H1 (cell line): ENCODE results near the gene HHAT. TPM values are rescaled to one million over a fixed set of nuclear protein-coding genes. Genes with fewer than 3 reads are reported as not detected.
A peak's percentile ranks its signal among the peaks of the same experiment; 100 is the strongest.

Experiments
- CTCF ChIA-PET: fragments of 300-600 bp; sonication (Branson Sonifier 250); formaldehyde crosslinking; loops from one replicate; lab custom pipeline; 2021; ENCODE audit not compliant: partially characterized antibody; lab: Charles Lee
- POLR2A ChIA-PET: fragments of 300-600 bp; sonication (Branson Sonifier 250); formaldehyde crosslinking; loops from one replicate; lab custom pipeline; 2021; ENCODE audit warnings: inconsistent platforms; ENCODE audit not compliant: partially characterized antibody; lab: Charles Lee
- DNase-seq, 2 experiments: peaks; one replicate each; pipeline versions ENCODE4 v3.0.0 to v3.0.0-alpha.2; 2010 to 2022; ENCODE audit warnings: low spot score in 2 of 2, low read depth in 1 of 2, mixed read lengths in 1 of 2
- FAIRE-seq: peaks from 2 replicates; lab custom pipeline; 2011; peaks lifted over from hg19 to GRCh38; lab: Jason Lieb, UNC
- H2AFZ ChIP-seq: 2 replicates; pipeline ENCODE4 v1.8.1; 2012; ENCODE audit warnings: low read length, inconsistent platforms
- H2AK5ac ChIP-seq: 2 replicates; pipeline ENCODE4 v1.6.1; 2013; ENCODE audit warnings: low read depth, low read length
- H2BK120ac ChIP-seq: replicated peaks from 2 replicates; pipeline ENCODE3; 2013; ENCODE audit warnings: low read depth, low read length, inconsistent platforms
- H2BK12ac ChIP-seq: 2 replicates; pipeline ENCODE4 v1.6.1; 2013; ENCODE audit warnings: low read depth, low read length
- H2BK15ac ChIP-seq: 2 replicates; pipeline ENCODE4 v1.6.1; 2013; ENCODE audit warnings: low read length
- H2BK20ac ChIP-seq: 2 replicates; pipeline ENCODE4 v1.6.1; 2013; ENCODE audit warnings: low read length
- H2BK5ac ChIP-seq: 2 replicates; pipeline ENCODE4 v1.6.1; 2013; ENCODE audit warnings: low read depth, low read length
- H3K14ac ChIP-seq: 2 replicates; pipeline ENCODE4 v1.6.1; 2013; ENCODE audit warnings: inconsistent platforms; ENCODE audit not compliant: insufficient read length
- H3K18ac ChIP-seq: 2 replicates; pipeline ENCODE4 v1.6.1; 2013; ENCODE audit warnings: low read length; ENCODE audit errors: extremely low read depth
- H3K23ac ChIP-seq: 2 replicates; pipeline ENCODE4 v1.6.1; 2013; ENCODE audit warnings: inconsistent platforms; ENCODE audit not compliant: insufficient read length
- H3K23me2 ChIP-seq: 2 replicates; pipeline ENCODE4 v1.6.1; 2013; ENCODE audit warnings: low read depth, low read length
- H3K27ac ChIP-seq: 2 replicates; pipeline ENCODE4 v1.6.1; 2011; ENCODE audit warnings: low read depth, low read length, inconsistent platforms
- H3K27me3 ChIP-seq, 4 experiments: replicated peaks in 1 of 4; 1 replicate in 1 of 4; 2 replicates in 3 of 4; pipeline versions ENCODE4 v1.6.1 to v1.8.1; 2011 to 2013; ENCODE audit warnings: low read length in 3 of 4, mild to moderate bottlenecking in 3 of 4, inconsistent platforms in 2 of 4, mixed read lengths in 2 of 4, moderate library complexity in 1 of 4; ENCODE audit not compliant: control insufficient read depth in 3 of 4, insufficient read depth in 3 of 4; ENCODE audit errors: extremely low read depth in 1 of 4
- H3K36me3 ChIP-seq, 4 experiments: 2 replicates each; pipeline versions ENCODE4 v1.6.1 to v1.8.1; 2011 to 2013; ENCODE audit warnings: mild to moderate bottlenecking in 4 of 4, low read length in 3 of 4, moderate library complexity in 2 of 4, control low read depth in 1 of 4, inconsistent platforms in 1 of 4; ENCODE audit not compliant: insufficient read depth in 4 of 4, control insufficient read depth in 2 of 4
- H3K4ac ChIP-seq: replicated peaks from 2 replicates; pipeline ENCODE3; 2013; ENCODE audit warnings: low read length, low read depth, mixed read lengths, inconsistent platforms; ENCODE audit not compliant: insufficient read length
- H3K4me1 ChIP-seq, 4 experiments: replicated peaks in 1 of 4; 1 replicate in 1 of 4; 2 replicates in 3 of 4; pipeline versions ENCODE4 v1.6.1 to v1.8.1; 2011 to 2013; ENCODE audit warnings: low read length in 3 of 4, inconsistent platforms in 2 of 4, mixed read lengths in 1 of 4; ENCODE audit not compliant: insufficient read depth in 4 of 4, control insufficient read depth in 3 of 4
- H3K4me2 ChIP-seq, 2 experiments: 2 replicates each; pipeline versions ENCODE4 v1.6.1 to v1.8.1; 2011 to 2013; ENCODE audit warnings: low read depth in 2 of 2, low read length in 2 of 2, control low read depth in 1 of 2, inconsistent platforms in 1 of 2, mild to moderate bottlenecking in 1 of 2; ENCODE audit not compliant: insufficient read depth in 1 of 2
- H3K4me3 ChIP-seq, 4 experiments: fragments of 200-600, 300-600 bp in 1 of 4; sonication (generic), shearing (Covaris generic), sonication (Bioruptor Twin) in 1 of 4; 2 replicates each; pipeline versions ENCODE4 v1.5.1 to v1.8.1; 2011 to 2016; ENCODE audit warnings: low read length in 4 of 4, low read depth in 3 of 4, control low read depth in 2 of 4, inconsistent platforms in 2 of 4, mild to moderate bottlenecking in 2 of 4, mixed read lengths in 1 of 4, moderate library complexity in 1 of 4; ENCODE audit not compliant: insufficient read depth in 2 of 4; ENCODE audit errors: extremely low read depth in 1 of 4
- H3K56ac ChIP-seq: replicated peaks from 2 replicates; pipeline ENCODE3; 2013; ENCODE audit warnings: low read depth, mild to moderate bottlenecking, mixed read lengths, low read length, inconsistent platforms; ENCODE audit not compliant: insufficient read length
- H3K79me1 ChIP-seq: 2 replicates; pipeline ENCODE4 v1.6.1; 2013; ENCODE audit warnings: low read depth, low read length, control low read depth
- H3K79me2 ChIP-seq, 2 experiments: 2 replicates each; pipeline versions ENCODE4 v1.6.1 to v1.8.1; 2012 to 2013; ENCODE audit warnings: low read length in 2 of 2, mild to moderate bottlenecking in 2 of 2, inconsistent platforms in 1 of 2; ENCODE audit not compliant: insufficient read depth in 2 of 2, control insufficient read depth in 1 of 2
- H3K9ac ChIP-seq, 4 experiments: replicated peaks in 1 of 4; 1 replicate in 1 of 4; 2 replicates in 3 of 4; pipeline versions ENCODE4 v1.6.1 to v1.8.1; 2011 to 2013; ENCODE audit warnings: low read depth in 3 of 4, low read length in 3 of 4, control low read depth in 2 of 4, mild to moderate bottlenecking in 2 of 4, moderate library complexity in 2 of 4, inconsistent platforms in 1 of 4; ENCODE audit errors: extremely low read depth in 1 of 4
- H3K9me3 ChIP-seq, 2 experiments: 2 replicates each; pipeline versions ENCODE4 v1.6.1 to v1.8.1; 2012 to 2013; ENCODE audit warnings: mild to moderate bottlenecking in 2 of 2, moderate library complexity in 2 of 2, control low read depth in 1 of 2, inconsistent platforms in 1 of 2, low read depth in 1 of 2, low read length in 1 of 2, mixed read lengths in 1 of 2; ENCODE audit not compliant: insufficient read depth in 2 of 2
- H4K20me1 ChIP-seq, 2 experiments: replicated peaks in 1 of 2; 2 replicates each; pipeline versions ENCODE3 to v1.8.1; 2011 to 2013; ENCODE audit warnings: inconsistent platforms in 2 of 2, low read length in 2 of 2, mild to moderate bottlenecking in 1 of 2; ENCODE audit not compliant: insufficient read depth in 2 of 2, control insufficient read depth in 1 of 2
- H4K5ac ChIP-seq: 2 replicates; pipeline ENCODE4 v1.6.1; 2013; ENCODE audit warnings: low read length, low read depth, mixed read lengths, inconsistent platforms; ENCODE audit not compliant: insufficient read length
- H4K8ac ChIP-seq: 2 replicates; pipeline ENCODE4 v1.8.0; 2013; ENCODE audit warnings: mild to moderate bottlenecking, moderate library complexity, low read length, inconsistent platforms; ENCODE audit not compliant: insufficient read depth; ENCODE audit errors: extremely low read depth
- H4K91ac ChIP-seq: replicated peaks from 2 replicates; pipeline ENCODE3; 2013; ENCODE audit warnings: low read length, mixed read lengths, inconsistent platforms; ENCODE audit not compliant: insufficient read length
- BACH1 ChIP-seq: IDR thresholded peaks from 2 replicates; pipeline ENCODE4 v1.6.1; 2012; ENCODE audit warnings: low read length, improper control_type of control experiment
- EGR1 ChIP-seq: IDR thresholded peaks from 2 replicates; pipeline ENCODE4 v1.6.1; 2011; ENCODE audit warnings: low read depth, low read length, borderline replicate concordance
- MAFK ChIP-seq: IDR thresholded peaks from 2 replicates; pipeline ENCODE4 v1.6.1; 2012; ENCODE audit warnings: low read depth, mild to moderate bottlenecking, improper control_type of control experiment, low read length
- WGBS, 2 experiments: shearing (Covaris generic) in 1 of 2; methylation state at CpG; one replicate each; pipeline versions ENCODE4 v1.1.6 to v1.1.7; 2013 to 2015; ENCODE audit warnings: low lambda C conversion rate in 2 of 2, mixed read lengths in 2 of 2, inconsistent platforms in 1 of 2, low coverage in 1 of 2, missing lambda C conversion rate in 1 of 2; ENCODE audit not compliant: insufficient replicate concordance in 2 of 2, insufficient coverage in 1 of 2, insufficient read length in 1 of 2; ENCODE audit errors: extremely low coverage in 1 of 2, missing lambda C conversion rate in 1 of 2; 5-methylcytosine and 5-hydroxymethylcytosine counted together
- polyA plus RNA-seq, 7 experiments: library from polyadenylated mRNA; depleted of rRNA in 3 of 7; stranded (reverse) in 5 of 7; unstranded in 2 of 7; fragments of >200 nt in 5 of 7; fragments of 200-250 nt in 2 of 7; gene quantifications; 1 replicate in 5 of 7; 2 replicates in 1 of 7; 4 replicates in 1 of 7; pipeline versions ENCODE4 v1.2.1 to v1.2.3, GENCODE V29; 2011 to 2013; ENCODE audit warnings: missing spikeins in 2 of 7, mixed read lengths in 2 of 7
- total RNA-seq: library from RNA; stranded (reverse); fragmentation: NEBNext Ultra II Directional; extraction: Animal tissue kit (Norgen Biotek cat#: 25700); gene quantifications from 2 replicates; pipeline ENCODE4 v1.2.1, GENCODE V29; 2021

Gene HHAT
- total and polyA plus RNA-seq, 2 of the 8 experiments (the other 6 are each of a cell fraction or from before 2014, with no cell fraction given) = 0.15 to 0.51 TPM

DNA sequence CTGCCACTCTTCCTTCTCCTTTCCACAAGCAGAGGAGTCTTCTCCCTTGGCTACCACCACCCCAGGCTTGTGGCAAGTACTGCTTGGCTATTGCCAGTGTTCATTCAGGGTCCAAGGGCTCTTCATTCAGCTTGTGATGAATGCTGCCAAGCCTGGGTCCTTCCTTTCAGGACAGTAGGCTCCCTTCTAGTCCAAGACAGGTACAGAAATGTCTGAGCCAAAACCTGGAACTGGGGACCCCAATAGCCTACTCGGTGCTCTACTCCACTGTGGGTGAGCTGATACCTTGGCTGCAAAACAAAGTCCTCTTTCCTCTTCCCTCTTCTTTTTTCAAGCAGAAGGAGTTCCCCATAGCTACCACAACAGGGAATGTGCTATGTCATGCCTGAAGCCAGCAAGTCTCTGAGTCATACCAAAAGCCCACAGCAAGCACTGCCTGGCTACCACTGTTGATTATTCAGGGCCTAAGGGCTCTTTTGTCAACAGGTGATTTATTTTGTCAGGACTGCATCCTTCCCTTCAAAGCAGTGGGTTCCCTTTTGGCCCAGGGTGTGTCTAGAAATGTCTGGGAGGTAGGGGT is 268.9 kb downstream of the HHAT start:
- H3K4me3 ChIP-seq = no peak overlapping the region
- no peak overlapping the region for H4K8ac ChIP-seq
- no peak overlapping the region for H3K27ac ChIP-seq
- no peak overlapping the region for H3K9ac ChIP-seq
- no peak overlapping the region for H2BK15ac ChIP-seq
- DNase-seq = no peak
- no peak overlapping the region for H4K5ac ChIP-seq
- no peak overlapping the region for H2AFZ ChIP-seq
- TF ChIP-seq BACH1 = peak; percentile 96
- no peak for TF ChIP-seq EGR1
- TF ChIP-seq MAFK = peak; percentile 79
- no peaks in the 10 kb centered on the region for H4K20me1 ChIP-seq
- H2AK5ac ChIP-seq = no peak overlapping the region
- ChIA-PET POLR2A (no interaction called here), CTCF (interaction anchor here (1.3 to 1.5 kb wide), 2 partner anchors 10 to 231 kb away, joined by 3 read pairs; no protein-coding TSS in a partner anchor)
- no peaks in the 10 kb centered on the region for H3K9me3 ChIP-seq
- H3K36me3 ChIP-seq = no peaks in the 10 kb centered on the region
- H3K23me2 ChIP-seq = no peaks in the 10 kb centered on the region
- H2BK20ac ChIP-seq = no peak overlapping the region
- no peak overlapping the region for H2BK5ac ChIP-seq
- H3K4ac ChIP-seq = no peak overlapping the region
- no peaks in the 10 kb centered on the region for H3K79me1 ChIP-seq
- no peak for FAIRE-seq
- no peaks in the 10 kb centered on the region for H3K27me3 ChIP-seq
- H3K79me2 ChIP-seq = no peaks in the 10 kb centered on the region
- H3K4me1 ChIP-seq = no peaks in the 10 kb centered on the region
- no peak overlapping the region for H3K14ac ChIP-seq
- no peak overlapping the region for H2BK120ac ChIP-seq
- no peak overlapping the region for H3K18ac ChIP-seq
- H2BK12ac ChIP-seq = no peak overlapping the region
- no peak overlapping the region for H3K56ac ChIP-seq
- no peak overlapping the region for H4K91ac ChIP-seq
- WGBS, 2 experiments = 100% methylated on average over 1 of the region's 1 CpG; no CpG with 5 or more reads in 1 of the 2 experiments
- H3K23ac ChIP-seq = no peak overlapping the region
- no peak overlapping the region for H3K4me2 ChIP-seq
